Central memory CD8-positive, alpha-beta T cell (primary cell): ENCODE measurements around the gene CD99.
A peak's percentile ranks its signal among the peaks of the same experiment; 100 is the strongest.
"Not testable (repeated sequence)": the region's sequence is repeated elsewhere in the genome, so short reads cannot be mapped to it uniquely, and the experiment has no call there.

Experiments used
- ATAC-seq: fragments of 150-1000 bp; cut with Tn5 transposase; replicated peaks from 2 replicates; pipeline ENCODE4 v1.10.0; 2022; ENCODE audit warnings: mild to moderate bottlenecking, moderate FRiP score, moderate number of reproducible peaks; ENCODE audit not compliant: poor library complexity, severe bottlenecking; ENCODE audit errors: extremely low read depth
- DNase-seq, 2 donors: peaks; one replicate each; pipeline ENCODE4 v3.0.0; 2021; ENCODE audit warnings: low spot score in 2 of 2
- H3K27ac Mint-ChIP-seq: one replicate; pipeline ENCODE4 v1.8.0; 2022; ENCODE audit warnings: low read depth, mild to moderate bottlenecking, moderate library complexity, mixed read lengths
- H3K27me3 Mint-ChIP-seq: one replicate; pipeline ENCODE4 v1.8.0; 2022; ENCODE audit warnings: mixed read lengths
- H3K36me3 Mint-ChIP-seq: one replicate; pipeline ENCODE4 v1.8.0; 2022; ENCODE audit warnings: mild to moderate bottlenecking, moderate library complexity, mixed read lengths; ENCODE audit not compliant: insufficient read depth
- H3K4me1 Mint-ChIP-seq: one replicate; pipeline ENCODE4 v1.8.0; 2022; ENCODE audit warnings: mixed read lengths
- H3K4me3 Mint-ChIP-seq: one replicate; pipeline ENCODE4 v1.8.0; 2022; ENCODE audit warnings: mild to moderate bottlenecking, moderate library complexity, mixed read lengths
- H3K9me3 Mint-ChIP-seq: one replicate; pipeline ENCODE4 v1.8.0; 2022; ENCODE audit warnings: mixed read lengths

The CD99 gene

DNA sequence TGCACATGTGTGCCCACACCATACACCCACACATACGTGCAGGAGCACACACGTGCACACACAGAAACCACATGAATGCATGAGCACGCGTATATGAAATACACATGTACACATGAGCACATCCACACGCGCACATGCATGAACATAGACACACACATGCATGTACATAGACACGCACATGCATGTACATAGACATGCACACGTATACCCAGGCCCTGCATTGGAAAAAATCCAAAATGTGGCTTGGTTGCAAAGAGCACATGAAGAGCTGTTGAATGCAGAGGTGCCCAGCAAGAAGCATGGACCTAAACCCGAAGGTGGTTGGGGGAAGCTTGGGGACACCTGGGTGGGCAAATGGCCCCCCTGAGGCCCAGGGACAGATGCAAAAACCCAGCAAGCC, 18.5 kb downstream of the CD99 start:
- Mint-ChIP-seq H3K4me3 (peak overlapping the region; percentile 77), H3K27ac (peak overlapping the region; percentile 92), H3K9me3 (no peaks in the 10 kb centered on the region), H3K36me3 (peaks cover 42% of the 10 kb centered on the region), H3K27me3 (no peaks in the 10 kb centered on the region), H3K4me1 (peaks cover 54% of the 10 kb centered on the region)
- ATAC-seq (no peak), DNase-seq (no peak)

- Mint-ChIP-seq H3K27me3 (no peaks in the 10 kb centered on the region), H3K27ac (peak overlapping the region; percentile 92), H3K4me1 (peaks cover 54% of the 10 kb centered on the region), H3K9me3 (no peaks in the 10 kb centered on the region), H3K4me3 (peak overlapping the region; percentile 77), H3K36me3 (peaks cover 40% of the 10 kb centered on the region)
- no peak for DNase-seq
- peak; percentile 34 for ATAC-seq
Measured at GRCh38 chrX:2710041-2710840, 19.1 kb downstream of the CD99 start.

DNA sequence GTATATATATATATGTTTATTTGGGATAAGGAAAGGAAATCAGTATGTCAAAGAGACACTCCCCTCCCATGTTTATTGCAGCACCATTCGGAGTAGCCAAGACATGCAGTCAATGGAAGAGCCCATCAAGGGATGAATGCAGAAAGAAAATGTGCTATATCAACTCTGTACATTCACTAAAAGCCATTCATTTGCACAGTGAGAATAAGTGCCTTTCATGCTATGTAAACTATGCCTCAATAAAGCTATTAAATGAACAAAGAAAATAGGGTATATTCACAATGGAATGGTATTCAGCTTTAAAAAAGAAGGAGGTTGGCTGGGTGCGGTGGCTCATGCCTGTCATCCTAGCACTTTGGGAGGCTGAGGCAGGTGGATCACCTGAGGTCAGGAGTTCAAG, 20.3 kb downstream of the CD99 start:
- Mint-ChIP-seq H3K27ac (no peak overlapping the region), H3K36me3 (peaks cover 40% of the 10 kb centered on the region), H3K4me1 (peaks cover 58% of the 10 kb centered on the region), H3K4me3 (no peak overlapping the region), H3K27me3 (no peaks in the 10 kb centered on the region), H3K9me3 (no peaks in the 10 kb centered on the region)
- ATAC-seq (no peak), DNase-seq (no peak)

DNA sequence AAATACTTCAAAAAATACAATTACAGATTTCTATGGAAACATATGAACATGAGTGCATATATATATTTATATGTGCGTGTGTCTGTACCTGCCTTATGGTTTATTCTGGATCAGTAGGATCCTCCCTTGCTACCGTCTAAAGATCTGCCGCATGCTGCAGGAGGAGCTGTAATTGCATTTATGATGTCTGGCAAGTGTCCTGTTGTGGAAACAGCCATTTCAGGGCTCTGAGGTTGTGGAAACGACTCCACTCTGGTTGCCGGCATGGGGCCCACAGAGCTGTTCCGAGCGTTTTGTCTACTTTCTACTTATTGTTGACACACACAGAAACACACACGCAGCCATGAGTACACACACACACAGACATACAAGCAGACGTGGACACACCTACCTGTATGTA, 21.3 kb downstream of the CD99 start:
- H3K4me1 Mint-ChIP-seq = peaks cover 51% of the 10 kb centered on the region
- no peaks in the 10 kb centered on the region for H3K27me3 Mint-ChIP-seq
- H3K9me3 Mint-ChIP-seq = no peaks in the 10 kb centered on the region
- H3K36me3 Mint-ChIP-seq = peaks cover 37% of the 10 kb centered on the region
- no peak overlapping the region for H3K4me3 Mint-ChIP-seq
- no peak for ATAC-seq
- no peak for DNase-seq
- no peak overlapping the region for H3K27ac Mint-ChIP-seq

GRCh38 chrX:2712890-2713840, 22.1 kb downstream of the CD99 start:
- ATAC-seq (no peak), DNase-seq (no peak)
- Mint-ChIP-seq H3K9me3 (no peaks in the 10 kb centered on the region), H3K27ac (no peak overlapping the region), H3K36me3 (peaks cover 41% of the 10 kb centered on the region), H3K4me1 (peaks cover 44% of the 10 kb centered on the region), H3K4me3 (no peak overlapping the region), H3K27me3 (no peaks in the 10 kb centered on the region)

DNA sequence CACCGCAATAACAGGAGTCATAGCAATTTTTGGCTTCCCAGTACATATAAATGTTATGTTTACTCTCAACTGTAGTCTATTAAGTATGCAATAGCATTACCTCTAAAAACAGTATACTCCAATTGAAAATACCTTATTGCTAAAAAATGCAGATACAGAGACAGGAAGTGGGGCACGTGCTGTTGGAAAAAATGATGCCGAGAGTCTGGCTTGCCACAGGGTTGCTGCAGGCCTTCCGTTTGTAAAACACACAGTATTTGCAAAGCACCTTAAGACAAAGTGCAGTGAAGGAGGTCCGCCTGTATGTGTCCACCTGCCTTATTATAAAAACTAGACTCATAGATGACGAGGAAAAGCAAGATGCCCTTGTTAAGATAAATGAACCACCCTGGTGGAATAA, 23.5 kb downstream of the CD99 start:
- ATAC-seq (no peak), DNase-seq (no peak)
- no peak overlapping the region for H3K4me3 Mint-ChIP-seq
- peaks cover 53% of the 10 kb centered on the region for H3K36me3 Mint-ChIP-seq
- no peaks in the 10 kb centered on the region for H3K9me3 Mint-ChIP-seq
- H3K4me1 Mint-ChIP-seq = peaks cover 30% of the 10 kb centered on the region
- peak overlapping the region; percentile 32 for H3K27ac Mint-ChIP-seq
- no peaks in the 10 kb centered on the region for H3K27me3 Mint-ChIP-seq

DNA sequence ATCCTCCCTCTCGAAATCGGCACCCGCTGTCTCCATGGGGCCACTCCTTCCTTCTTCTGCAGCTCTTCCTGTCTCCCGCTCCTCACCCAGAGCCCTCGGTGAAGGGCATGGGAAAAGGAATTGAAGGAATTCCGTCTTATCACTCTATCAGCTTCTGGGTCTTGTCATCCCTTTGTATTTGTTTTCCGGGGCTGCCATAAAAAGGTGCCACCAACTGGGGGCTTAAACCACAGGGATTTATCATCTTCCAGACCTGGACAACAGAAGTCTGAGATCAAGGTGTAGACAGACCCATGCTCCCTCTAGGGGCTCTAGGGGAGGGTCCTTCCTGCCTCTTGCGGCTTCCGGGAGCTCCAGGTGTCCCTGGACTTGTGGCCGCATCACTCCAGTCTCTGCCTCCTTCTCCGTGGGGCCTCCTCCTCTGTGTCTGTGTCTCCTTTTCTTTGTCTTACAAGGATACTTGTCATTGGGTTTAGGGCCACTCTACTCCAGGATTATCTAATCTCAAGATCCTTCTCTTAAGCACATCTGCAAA, 24.0 kb downstream of the CD99 start:
- no peak for ATAC-seq
- no peak overlapping the region for H3K4me3 Mint-ChIP-seq
- DNase-seq = no peak
- H3K4me1 Mint-ChIP-seq = peaks cover 24% of the 10 kb centered on the region
- H3K36me3 Mint-ChIP-seq = peaks cover 58% of the 10 kb centered on the region
- H3K27ac Mint-ChIP-seq = peak overlapping the region; percentile 32
- H3K9me3 Mint-ChIP-seq = no peaks in the 10 kb centered on the region
- H3K27me3 Mint-ChIP-seq = no peaks in the 10 kb centered on the region

DNA sequence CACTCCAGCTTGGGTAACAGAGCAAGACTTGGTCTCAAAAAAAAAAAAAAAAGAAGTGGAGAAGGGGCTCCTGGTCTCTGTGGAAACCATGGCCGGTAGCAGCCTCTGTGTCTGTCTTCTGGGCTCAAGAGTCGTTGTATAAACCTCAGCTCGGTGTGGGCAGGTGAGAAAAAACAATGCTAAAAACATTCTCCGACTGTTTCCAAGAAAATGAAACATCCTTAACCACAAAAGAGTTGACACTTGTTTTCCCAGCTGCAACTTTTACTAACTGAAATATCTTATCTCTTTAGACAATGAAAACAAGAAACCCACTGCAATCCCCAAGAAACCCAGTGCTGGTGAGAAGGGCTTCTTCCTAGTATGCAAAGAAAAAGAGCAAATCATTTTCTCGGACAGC, 26.2 kb downstream of the CD99 start:
- Mint-ChIP-seq H3K36me3 (peaks cover 69% of the 10 kb centered on the region), H3K9me3 (no peaks in the 10 kb centered on the region), H3K27ac (no peak overlapping the region), H3K4me1 (peaks cover 18% of the 10 kb centered on the region), H3K4me3 (no peak overlapping the region), H3K27me3 (no peaks in the 10 kb centered on the region)
- ATAC-seq = no peak
- DNase-seq = no peak

GRCh38 chrX:2718821-2719220, 27.7 kb downstream of the CD99 start:
- DNase-seq (no peak), ATAC-seq (no peak)
- Mint-ChIP-seq H3K36me3 (peaks cover 82% of the 10 kb centered on the region), H3K27me3 (no peaks in the 10 kb centered on the region), H3K27ac (no peak overlapping the region), H3K4me3 (no peak overlapping the region), H3K4me1 (peaks cover 22% of the 10 kb centered on the region), H3K9me3 (no peaks in the 10 kb centered on the region)

DNA sequence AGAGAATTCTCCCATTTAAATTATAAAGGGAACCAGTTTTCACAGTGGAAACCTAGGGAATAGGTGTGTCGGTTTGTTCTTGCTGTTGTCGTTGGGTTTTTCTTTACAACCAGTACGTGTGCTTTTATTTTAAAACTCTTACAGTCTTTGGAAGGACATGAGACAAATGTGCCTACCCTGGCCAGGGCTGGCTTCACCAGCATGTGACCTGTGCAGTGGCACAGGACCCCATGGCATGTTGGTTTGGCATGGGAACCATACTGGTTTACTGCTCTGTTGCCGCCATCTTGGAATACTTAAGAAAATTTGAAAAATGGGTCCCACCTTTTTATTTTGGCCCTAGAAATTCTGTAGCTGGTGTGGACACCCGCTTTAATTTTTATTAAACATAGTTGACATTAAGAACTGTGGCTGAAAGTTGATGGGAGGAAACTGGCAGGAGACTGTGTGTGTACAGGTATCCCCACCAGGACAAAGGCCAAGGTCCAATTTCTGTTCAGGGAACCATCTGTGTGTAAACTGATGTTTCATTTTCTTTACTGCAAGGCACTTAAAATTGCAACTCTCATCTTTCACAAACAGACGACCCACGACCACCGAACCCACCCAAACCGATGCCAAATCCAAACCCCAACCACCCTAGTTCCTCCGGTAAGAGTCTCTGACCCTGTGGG, 28.8 kb downstream of the CD99 start:
- no peaks in the 10 kb centered on the region for H3K27me3 Mint-ChIP-seq
- no peak overlapping the region for H3K4me3 Mint-ChIP-seq
- peaks cover 85% of the 10 kb centered on the region for H3K36me3 Mint-ChIP-seq
- H3K9me3 Mint-ChIP-seq = no peaks in the 10 kb centered on the region
- ATAC-seq (no peak), DNase-seq (no peak)
- peaks cover 16% of the 10 kb centered on the region for H3K4me1 Mint-ChIP-seq
- no peak overlapping the region for H3K27ac Mint-ChIP-seq

GRCh38 chrX:2723286-2723879, 32.3 kb downstream of the CD99 start:
- no peaks in the 10 kb centered on the region for H3K27me3 Mint-ChIP-seq
- no peak overlapping the region for H3K4me3 Mint-ChIP-seq
- peak overlapping the region; percentile 36 for H3K27ac Mint-ChIP-seq
- no peaks in the 10 kb centered on the region for H3K9me3 Mint-ChIP-seq
- H3K4me1 Mint-ChIP-seq = peaks cover 13% of the 10 kb centered on the region
- ATAC-seq = no peak
- H3K36me3 Mint-ChIP-seq = peaks cover 84% of the 10 kb centered on the region
- no peak for DNase-seq

DNA sequence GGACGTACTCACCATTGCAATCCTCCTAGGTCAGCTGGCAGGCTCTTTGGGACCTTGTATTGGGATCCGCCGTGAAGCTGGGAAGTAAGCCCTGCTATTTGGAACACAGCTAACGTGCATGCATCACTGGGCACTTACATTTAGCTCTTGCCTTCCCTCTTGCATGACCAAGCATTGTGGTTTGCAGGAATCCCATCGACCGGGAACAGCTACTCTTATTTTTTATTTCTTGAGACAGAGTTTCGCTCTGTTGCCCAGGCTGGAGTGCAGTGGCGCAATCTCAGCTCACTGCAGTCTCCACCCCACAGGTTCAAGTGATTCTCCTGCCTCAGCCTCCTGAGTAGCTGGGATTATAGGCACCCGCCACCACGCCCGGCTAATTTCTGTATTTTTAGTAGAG, 36.2 kb downstream of the CD99 start:
- not testable (repeated sequence) for H3K27ac Mint-ChIP-seq, H3K4me3 Mint-ChIP-seq, H3K27me3 Mint-ChIP-seq, DNase-seq, ATAC-seq, H3K9me3 Mint-ChIP-seq
- peaks cover 81% of the 10 kb centered on the region for H3K36me3 Mint-ChIP-seq
- H3K4me1 Mint-ChIP-seq = peaks cover 24% of the 10 kb centered on the region
